Activated naive CD8-positive, alpha-beta T cell treated with anti-CD3 and anti-CD28 coated beads, Interleukin-2, amount 50 U/mL, for 16 hours (primary cell): Measurements from ENCODE around the gene DET1.
A peak's percentile ranks its signal among the peaks of the same experiment; 100 is the strongest.

Source experiments
- DNase-seq: peaks from one replicate; pipeline ENCODE4 v3.0.0-alpha.2; 2020; ENCODE audit warnings: low read depth, low spot score

Gene DET1

DNA sequence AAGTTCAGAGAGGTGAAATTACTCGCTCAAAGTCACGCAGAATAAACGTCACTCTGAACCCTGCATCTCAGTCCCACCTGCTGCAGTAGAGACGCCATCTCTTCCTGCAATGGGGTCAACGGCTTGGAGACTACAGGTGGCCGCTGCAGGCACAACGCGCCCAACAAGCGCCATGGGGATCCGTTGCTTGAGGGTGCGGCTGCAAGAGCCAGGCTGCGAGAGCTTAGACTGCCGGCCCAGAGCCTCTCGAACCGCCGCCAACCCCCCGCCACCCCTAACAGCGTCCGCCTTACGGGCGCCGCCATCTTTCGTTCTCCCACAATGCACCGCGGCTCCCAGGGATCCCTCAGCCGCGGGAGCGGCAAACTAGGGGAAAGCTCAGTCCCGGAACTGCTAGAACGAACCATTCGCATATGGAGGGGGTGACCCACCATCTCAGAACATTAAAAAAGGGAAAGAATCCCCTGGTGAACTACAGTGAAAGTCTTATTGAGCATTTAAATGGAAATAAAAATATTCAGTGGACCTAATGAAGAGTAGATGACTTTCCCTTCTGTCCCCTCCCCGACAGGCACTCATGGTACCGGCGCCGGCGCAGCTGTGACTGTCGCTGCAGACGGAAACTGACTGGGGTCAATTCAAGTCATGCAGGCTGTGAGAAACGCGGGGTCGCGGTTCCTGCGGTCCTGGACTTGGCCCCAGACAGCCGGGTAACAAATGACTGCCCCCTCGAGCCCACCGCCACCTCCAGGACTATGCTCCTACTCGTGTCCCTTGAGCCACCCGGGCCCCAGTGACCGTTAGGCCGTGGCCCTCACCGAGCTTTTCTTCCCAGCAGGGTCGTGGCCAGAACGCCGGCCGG, 79.2 kb downstream of the DET1 start, which contains the start of the genes MRPL46 and MRPS11:
Gene MRPL46 (minus strand): TSS at position 316 of the 862 bp plus-strand sequence. CDS start 11 bp downstream, at position 305.
Gene MRPS11 (plus strand): TSS at position 636 of the 862 bp plus-strand sequence. CDS start 10 bp downstream, at position 646.
- DNase-seq: peak; percentile 81

DNA sequence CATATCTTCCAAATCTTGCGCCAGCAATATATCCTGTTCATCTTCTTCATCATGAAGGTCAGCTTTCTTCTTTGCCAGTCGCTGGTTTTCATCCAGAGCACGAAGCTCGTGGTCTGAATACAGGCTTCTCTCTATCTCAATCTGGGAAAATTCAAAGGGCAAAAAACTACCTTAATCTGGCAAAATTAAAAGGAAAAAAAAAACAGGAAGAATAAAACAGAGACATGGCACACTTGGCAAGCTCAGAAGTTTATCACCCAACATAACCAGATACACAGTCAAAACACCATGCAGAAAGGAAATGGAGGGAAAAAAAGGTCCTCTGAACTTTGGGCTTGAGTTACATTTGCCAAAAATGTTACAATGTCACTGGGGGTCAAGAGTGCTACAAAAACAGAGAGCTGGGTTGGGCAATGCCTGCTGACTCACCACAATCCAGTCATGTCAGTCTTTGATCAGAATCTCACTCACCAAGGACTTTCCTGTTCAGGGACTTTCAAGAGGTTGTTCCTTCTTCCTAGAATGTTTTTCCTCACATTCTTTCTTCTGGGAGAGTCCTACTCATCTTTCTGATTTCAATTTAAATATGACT, 80.8 kb downstream of the DET1 start:
- no peak for DNase-seq

DNA sequence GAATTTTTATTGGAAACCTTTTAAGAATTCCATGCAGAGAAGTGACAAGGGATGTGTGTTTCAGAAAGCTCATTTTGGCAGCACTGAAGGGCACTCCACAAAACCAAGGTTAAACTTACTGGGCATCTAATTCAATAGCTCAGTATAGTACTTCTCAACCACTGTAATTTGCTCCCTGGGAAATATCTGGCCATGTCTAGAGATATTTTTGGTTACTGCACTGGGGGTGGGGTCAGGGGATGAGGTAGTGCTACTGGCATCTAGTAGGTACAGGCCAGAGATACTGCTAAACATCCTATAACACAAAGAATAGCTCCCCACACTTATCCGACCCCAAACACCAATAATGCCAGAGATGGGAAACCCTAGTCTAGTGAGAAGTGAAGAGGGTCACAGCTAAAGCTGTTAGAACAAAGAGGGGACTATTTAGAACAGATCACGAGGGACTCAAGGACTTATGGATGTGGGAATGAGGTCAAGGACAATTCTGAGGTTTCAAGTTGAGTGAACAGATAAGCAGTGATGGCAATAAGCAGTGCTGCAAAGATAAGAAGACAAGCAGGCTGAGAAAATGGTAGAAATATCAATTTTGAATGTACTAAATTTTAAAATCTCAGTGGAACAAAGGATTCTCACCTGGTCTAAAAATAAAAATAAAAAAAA, 82.5 kb downstream of the DET1 start:
- no peak for DNase-seq
